SU-DHL-6 (cell line): ENCODE data around the gene DSC2.

ENCODE experiments used
- H2AFZ ChIP-seq: fragments of 200-600 bp; sonication (generic); 2 replicates; pipeline ENCODE4 v1.6.1; 2014; ENCODE audit warnings: low read depth, mild to moderate bottlenecking, moderate library complexity, mixed read lengths, antibody characterized with exemption, low read length; ENCODE audit not compliant: severe bottlenecking
- H3F3A ChIP-seq: fragments of 200-600 bp; shearing (Covaris generic); 2 replicates; pipeline ENCODE4 v1.6.0; 2016; ENCODE audit warnings: antibody characterized with exemption, mild to moderate bottlenecking; ENCODE audit not compliant: insufficient read depth
- H3K27ac ChIP-seq: fragments of 200-600 bp; sonication (generic); 2 replicates; pipeline ENCODE4 v1.5.1; 2016; ENCODE audit warnings: low read depth, mild to moderate bottlenecking, low read length, moderate library complexity, mixed read lengths
- H3K27me3 ChIP-seq: fragments of 200-600 bp; sonication (generic), shearing (Covaris generic); 2 replicates; pipeline ENCODE4 v1.6.0; 2014; ENCODE audit warnings: mild to moderate bottlenecking, low read length
- H3K36me3 ChIP-seq: fragments of 200-600 bp; sonication (generic); 2 replicates; pipeline ENCODE4 v1.6.1; 2014; ENCODE audit warnings: mild to moderate bottlenecking, low read length, mixed read lengths
- H3K4me2 ChIP-seq: fragments of 300-600, 200-600 bp; shearing (Covaris generic), sonication (generic); 2 replicates; pipeline ENCODE4 v1.6.0; 2014; ENCODE audit warnings: low read length, low read depth, mild to moderate bottlenecking; ENCODE audit not compliant: poor library complexity, severe bottlenecking
- H3K4me3 ChIP-seq: fragments of 200-600 bp; sonication (generic); 2 replicates; pipeline ENCODE4 v1.5.1; 2014; ENCODE audit warnings: antibody characterized with exemption, low read length, mild to moderate bottlenecking, mixed read lengths; ENCODE audit not compliant: insufficient read depth, poor library complexity, severe bottlenecking
- H3K79me2 ChIP-seq: fragments of 200-600 bp; sonication (generic); 2 replicates; pipeline ENCODE4 v1.6.1; 2014; ENCODE audit warnings: mild to moderate bottlenecking, low read length, moderate library complexity; ENCODE audit not compliant: insufficient read depth
- H3K9ac ChIP-seq: fragments of 200-600 bp; sonication (generic); 2 replicates; pipeline ENCODE4 v1.7.0; 2014; ENCODE audit warnings: mild to moderate bottlenecking, low read length
- H3K9me2 ChIP-seq: fragments of 200-600 bp; sonication (generic); replicated peaks from 2 replicates; pipeline ENCODE4 v1.6.1; 2014; ENCODE audit warnings: low read length; ENCODE audit not compliant: insufficient read depth
- H3K9me3 ChIP-seq: fragments of 200-600 bp; sonication (generic); 2 replicates; pipeline ENCODE4 v1.6.1; 2014; ENCODE audit warnings: low read length, mixed read lengths; ENCODE audit not compliant: insufficient read depth
- H4K20me1 ChIP-seq: fragments of 200-600 bp; sonication (generic); 2 replicates; pipeline ENCODE4 v1.6.1; 2014; ENCODE audit warnings: low read depth, mild to moderate bottlenecking, antibody characterized with exemption, low read length, moderate library complexity, mixed read lengths
- CTCF ChIP-seq: fragments of 200-600 bp; sonication (generic); IDR thresholded peaks from one replicate; pipeline ENCODE4 v1.5.1; 2017; ENCODE audit warnings: antibody characterized with exemption, mild to moderate bottlenecking, low read length, moderate library complexity; ENCODE audit not compliant: insufficient read depth, poor library complexity, severe bottlenecking
- EZH2phosphoT487 ChIP-seq: fragments of 200-600 bp; sonication (generic), shearing (Covaris generic); conservative IDR thresholded peaks from 2 replicates; pipeline ENCODE4 v1.6.1; 2018; ENCODE audit warnings: mild to moderate bottlenecking, antibody characterized with exemption, low read length, moderate library complexity, mixed read lengths

The DSC2 gene

GRCh38 chr18:31042406-31043181 lies 59.6 kb downstream of the DSC2 start, which contains the start of gene DSC3:
TSS of gene DSC3 (minus strand) at chr18:31042742. CDS start at chr18:31042660, 82 bp downstream.
- Histone ChIP-seq H3K79me2 (no peaks in the 10 kb centered on the region), H3K4me3 (no peak within 1 kb of the TSS), H4K20me1 (no peaks in the 10 kb centered on the region), H3K4me2 (no peak within 1 kb of the TSS), H3K27me3 (no peaks in the 10 kb centered on the region), H3K9ac (no peak within 1 kb of the TSS), H3K27ac (no peak within 1 kb of the TSS), H3K36me3 (no peaks in the 10 kb centered on the region), H3F3A (no peaks in the 10 kb centered on the region), H2AFZ (no peak within 1 kb of the TSS), H3K9me2 (no peaks in the 10 kb centered on the region), H3K9me3 (peaks cover 3% of the 10 kb centered on the region; the same call in 1 of the 2 replicates)
- TF ChIP-seq EZH2phosphoT487 (no peak), CTCF (no peak)

- Histone ChIP-seq H3K9me2 (no peaks in the 10 kb centered on the region), H3K4me2 (no peak overlapping the region), H3K9me3 (peaks cover 3% of the 10 kb centered on the region; the same call in 1 of the 2 replicates), H4K20me1 (no peaks in the 10 kb centered on the region), H3K79me2 (no peaks in the 10 kb centered on the region), H3K27me3 (no peaks in the 10 kb centered on the region), H3K4me3 (no peak overlapping the region), H3K36me3 (no peaks in the 10 kb centered on the region), H3F3A (no peaks in the 10 kb centered on the region), H3K9ac (no peak overlapping the region), H2AFZ (no peak overlapping the region), H3K27ac (no peak overlapping the region)
- TF ChIP-seq CTCF (no peak), EZH2phosphoT487 (no peak)
These were observed 60.2 kb downstream of the DSC2 start for GRCh38 chr18:31042084-31042405.

- Histone ChIP-seq H3F3A (no peaks in the 10 kb centered on the region), H3K4me3 (no peak overlapping the region), H3K9ac (no peak overlapping the region), H2AFZ (no peak overlapping the region), H3K27ac (no peak overlapping the region), H3K9me2 (no peaks in the 10 kb centered on the region), H3K27me3 (no peaks in the 10 kb centered on the region), H3K9me3 (peaks cover 3% of the 10 kb centered on the region; the same call in 1 of the 2 replicates), H4K20me1 (no peaks in the 10 kb centered on the region), H3K36me3 (no peaks in the 10 kb centered on the region), H3K4me2 (no peak overlapping the region), H3K79me2 (no peaks in the 10 kb centered on the region)
- TF ChIP-seq CTCF, result no peak
- no peak for TF ChIP-seq EZH2phosphoT487
These were observed 60.7 kb downstream of the DSC2 start for GRCh38 chr18:31041271-31042083.
